AG09309 (cell line): Measurements from ENCODE around the gene MRS2.
"Not testable (repeated sequence)": the region's sequence is repeated elsewhere in the genome, so short reads cannot be mapped to it uniquely, and the experiment has no call there.

Experiments used
- DNase-seq: peaks from one replicate; pipeline ENCODE4 v3.0.0-alpha.2; 2010; ENCODE audit warnings: low read depth
- H3K4me3 ChIP-seq: 2 replicates; pipeline ENCODE4 v1.5.1; 2011; ENCODE audit warnings: mild to moderate bottlenecking, low read depth, low read length, moderate library complexity; ENCODE audit not compliant: control insufficient read depth
- CTCF ChIP-seq: IDR thresholded peaks from 2 replicates; pipeline ENCODE4 v1.5.1; 2011; ENCODE audit warnings: mild to moderate bottlenecking, low read depth, low read length, inconsistent platforms; ENCODE audit not compliant: insufficient read depth, control insufficient read depth; ENCODE audit errors: missing control alignments

MRS2 gene

DNA sequence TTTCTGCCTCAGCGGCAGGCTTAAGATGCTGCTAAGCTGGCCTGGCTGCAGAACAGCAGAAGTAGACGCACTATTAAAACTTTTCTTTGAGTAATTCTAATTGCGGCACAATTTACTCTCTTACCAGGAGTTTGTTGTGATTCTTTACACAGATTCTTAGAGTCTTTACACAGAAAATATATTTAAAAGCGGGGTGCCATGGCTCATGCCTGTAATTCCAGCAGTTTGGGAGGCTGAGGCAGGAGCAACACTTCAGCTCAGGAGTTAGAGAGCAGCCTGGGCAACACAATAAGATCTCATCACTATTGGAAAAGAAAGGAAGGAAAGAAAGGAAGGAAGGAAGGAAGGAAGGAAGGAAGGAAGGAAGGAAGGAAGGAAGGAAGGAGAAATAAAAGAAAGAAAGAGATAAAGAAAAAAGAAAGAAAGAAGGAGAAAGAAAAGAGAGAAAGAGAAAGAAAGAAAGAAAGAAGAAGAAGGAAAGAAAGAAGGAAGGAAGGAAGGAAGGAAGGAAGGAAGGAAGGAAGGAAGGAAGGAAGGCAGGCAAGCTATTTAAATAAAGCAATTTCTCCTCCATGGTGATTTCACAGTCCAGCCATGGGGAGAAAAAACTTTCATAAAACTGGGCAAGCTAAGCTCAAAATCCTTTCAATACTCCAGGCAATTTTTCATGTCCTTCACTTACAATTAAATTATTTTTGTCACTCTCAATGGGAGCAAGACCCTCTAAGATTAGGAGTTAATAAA is 21.1 kb upstream of the MRS2 start:
- H3K4me3 ChIP-seq: no peak overlapping the region

GRCh38 chr6:24382220-24382540 is 20.6 kb upstream of the MRS2 start:
- TF ChIP-seq CTCF: no peak
- H3K4me3 ChIP-seq: no peak overlapping the region
- DNase-seq: no peak

More for the DNA sequence above, 21.1 kb upstream of the MRS2 start:
- no peak for TF ChIP-seq CTCF
- DNase-seq: no peak

DNA sequence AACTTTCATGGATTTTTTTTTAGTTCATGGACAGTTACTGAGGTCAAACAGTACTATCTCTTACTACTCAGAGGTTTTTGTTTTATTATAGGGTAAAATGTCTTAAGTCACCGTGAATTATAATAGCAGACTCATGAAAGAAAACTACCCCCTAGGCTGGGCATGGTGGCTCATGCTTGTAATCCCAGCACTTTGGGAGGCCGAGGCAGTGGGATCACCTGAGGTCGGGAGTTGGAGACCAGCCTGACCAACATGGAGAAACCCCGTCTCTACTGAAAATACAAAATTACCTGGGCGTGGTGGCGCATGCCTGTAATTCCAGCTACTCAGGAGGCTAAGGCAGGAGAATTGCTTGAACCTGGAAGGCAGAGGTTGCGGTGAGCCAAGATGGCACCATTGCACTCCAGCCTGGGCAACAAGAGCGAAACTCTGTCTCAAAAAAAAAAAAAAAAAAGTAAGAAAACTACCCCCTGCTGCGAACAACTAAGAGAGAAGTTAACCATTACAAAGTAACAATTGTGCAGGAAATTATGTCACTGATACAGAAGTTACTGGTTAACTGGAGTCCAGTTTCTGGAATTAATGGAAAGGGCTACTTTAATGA is 19.7 kb upstream of the MRS2 start:
- H3K4me3 ChIP-seq, DNase-seq: not testable (repeated sequence)

GRCh38 chr6:24384369-24385130 is 18.2 kb upstream of the MRS2 start:
- DNase-seq, H3K4me3 ChIP-seq: not testable (repeated sequence)

- DNase-seq: no peak
Measured at GRCh38 chr6:24385536-24386269, 17.0 kb upstream of the MRS2 start.

DNA sequence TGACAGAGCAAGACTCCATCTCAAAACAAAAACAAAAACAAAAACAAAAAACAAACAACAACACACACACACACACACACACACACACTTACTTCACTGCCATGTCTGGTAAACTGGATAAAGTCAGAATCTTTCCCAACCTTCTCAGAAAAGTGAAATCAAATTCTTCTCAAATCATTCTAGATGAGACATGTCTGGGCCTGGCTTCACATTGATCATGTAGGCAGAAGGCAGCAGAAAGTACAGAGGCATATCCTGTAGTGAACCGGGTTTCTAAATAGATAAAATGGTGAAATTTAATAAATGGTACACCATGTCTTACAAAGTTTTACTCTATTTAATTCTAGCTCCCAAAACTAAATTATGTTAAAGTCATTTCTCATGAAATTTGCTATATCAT is 14.9 kb upstream of the MRS2 start:
- no peak for DNase-seq
- H3K4me3 ChIP-seq: no peak overlapping the region
- no peak for TF ChIP-seq CTCF

More at GRCh38 chr6:24385536-24386269, 17.0 kb upstream of the MRS2 start:
- H3K4me3 ChIP-seq: no peak overlapping the region
- no peak for TF ChIP-seq CTCF

GRCh38 chr6:24391208-24391607 is 11.5 kb upstream of the MRS2 start:
- no peak for DNase-seq
- TF ChIP-seq CTCF: no peak
- H3K4me3 ChIP-seq: no peak overlapping the region
